Caco-2 (cell line): ENCODE data around the gene TIMM44. TPM values are rescaled to one million over a fixed set of nuclear protein-coding genes. Genes with fewer than 3 reads are reported as not detected.

Experiments used
- BruUV-seq: library from RNA; stranded (reverse); fragments of 400-500 nt; replicated peaks from 2 replicates; lab custom pipeline; 2021; lab: Mats Ljungman, UMichigan
- CTCF ChIA-PET: fragments of 300-600 bp; sonication (Branson Sonifier 250); formaldehyde crosslinking; loops from one replicate; lab custom pipeline; 2022; ENCODE audit warnings: antibody characterized with exemption; lab: Charles Lee
- POLR2A ChIA-PET: fragments of 300-600 bp; sonication (Branson Sonifier 250); formaldehyde crosslinking; loops from one replicate; lab custom pipeline; 2022; ENCODE audit warnings: antibody characterized with exemption; lab: Charles Lee
- DNase-seq, 2 experiments: peaks; one replicate each; pipeline versions ENCODE4 v3.0.0 to v3.0.0-alpha.2; 2020 to 2022
- H3K27me3 ChIP-seq: replicated peaks from 2 replicates; pipeline ENCODE4 v1.6.0; 2011; ENCODE audit warnings: low read length; ENCODE audit not compliant: control insufficient read depth, insufficient read depth
- H3K36me3 ChIP-seq: 2 replicates; pipeline ENCODE4 v1.5.1; 2011; ENCODE audit warnings: low read length; ENCODE audit not compliant: control insufficient read depth, insufficient read depth
- H3K4me1 ChIP-seq: fragments of 250-450 bp; sonication (Bioruptor Pico); 2 replicates; pipeline ENCODE4 v1.5.1; 2020; ENCODE audit warnings: mild to moderate bottlenecking
- H3K4me3 ChIP-seq: 2 replicates; pipeline ENCODE4 v1.5.1; 2011; ENCODE audit warnings: low read depth, mild to moderate bottlenecking, control low read depth, low read length
- H3K9me3 ChIP-seq: fragments of 250-450 bp; sonication (Bioruptor Pico); 2 replicates; pipeline ENCODE4 v1.5.1; 2020; ENCODE audit warnings: mild to moderate bottlenecking, moderate library complexity
- H3K27ac Mint-ChIP-seq: one replicate; pipeline ENCODE4 v1.8.0; 2022; ENCODE audit warnings: mixed read lengths; ENCODE audit not compliant: unreplicated experiment
- H3K27me3 Mint-ChIP-seq: one replicate; pipeline ENCODE4 v1.8.0; 2022; ENCODE audit warnings: mixed read lengths; ENCODE audit not compliant: insufficient read depth, unreplicated experiment
- H3K36me3 Mint-ChIP-seq: one replicate; pipeline ENCODE4 v1.8.0; 2022; ENCODE audit warnings: mild to moderate bottlenecking, mixed read lengths; ENCODE audit not compliant: insufficient read depth, unreplicated experiment
- H3K4me1 Mint-ChIP-seq: one replicate; pipeline ENCODE4 v1.8.0; 2022; ENCODE audit warnings: low read depth, mixed read lengths; ENCODE audit not compliant: unreplicated experiment
- H3K4me3 Mint-ChIP-seq: one replicate; pipeline ENCODE4 v1.8.0; 2022; ENCODE audit warnings: mild to moderate bottlenecking, moderate library complexity, mixed read lengths; ENCODE audit not compliant: unreplicated experiment
- H3K9me3 Mint-ChIP-seq: one replicate; pipeline ENCODE4 v1.8.0; 2022; ENCODE audit warnings: mixed read lengths; ENCODE audit not compliant: unreplicated experiment
- intact Hi-C: fragments of 100-400 bp; cut with micrococcal nuclease; formaldehyde crosslinking; loops from one replicate; pipeline ENCODE4 v1.10.0; 2022; ENCODE audit not compliant: unreplicated experiment
- total RNA-seq: library from RNA; stranded (reverse); gene quantifications from 2 replicates; pipeline ENCODE4 v1.2.3, GENCODE V29; 2022
- TF ChIP-seq, protein P1 (sequence below), 2 experiments: fragments of 200-600 bp in 1 of 2; IDR thresholded peaks; 1 replicate in 1 of 2; 2 replicates in 1 of 2; pipeline versions ENCODE4 v1.5.1 to v1.8.0; 2011 to 2022; ENCODE audit warnings: antibody characterized with exemption in 1 of 2, control low read depth in 1 of 2, inconsistent platforms in 1 of 2, low read depth in 1 of 2, low read length in 1 of 2, mild to moderate bottlenecking in 1 of 2, moderate library complexity in 1 of 2; ENCODE audit not compliant: insufficient read depth in 1 of 2, severe bottlenecking in 1 of 2, unreplicated experiment in 1 of 2

Gene TIMM44
- total RNA-seq, 1 experiment from 2014 or later: 129 TPM

- H3K27ac Mint-ChIP-seq: no peak overlapping the region
- H3K27me3 Mint-ChIP-seq: no peaks in the 10 kb centered on the region
- Histone ChIP-seq H3K27me3 (no peaks in the 10 kb centered on the region), H3K36me3 (no peaks in the 10 kb centered on the region), H3K4me3 (no peak overlapping the region), H3K9me3 (no peaks in the 10 kb centered on the region), H3K4me1 (peaks cover 23% of the 10 kb centered on the region)
- H3K36me3 Mint-ChIP-seq: peaks cover 47% of the 10 kb centered on the region
- H3K4me1 Mint-ChIP-seq: peaks cover 7% of the 10 kb centered on the region
- POLR2A ChIA-PET: no interaction called here
- H3K4me3 Mint-ChIP-seq: no peak overlapping the region
- intact Hi-C loops: no loop called here
- no peak for DNase-seq
- no peaks in the 10 kb centered on the region for H3K9me3 Mint-ChIP-seq
- CTCF ChIA-PET: interaction anchor here (3.6 kb wide), 1 partner anchor 70 kb away, joined by 21 read pairs; no protein-coding TSS in a partner anchor
- no TSS peak for BruUV-seq
- TF ChIP-seq, protein P1, sequence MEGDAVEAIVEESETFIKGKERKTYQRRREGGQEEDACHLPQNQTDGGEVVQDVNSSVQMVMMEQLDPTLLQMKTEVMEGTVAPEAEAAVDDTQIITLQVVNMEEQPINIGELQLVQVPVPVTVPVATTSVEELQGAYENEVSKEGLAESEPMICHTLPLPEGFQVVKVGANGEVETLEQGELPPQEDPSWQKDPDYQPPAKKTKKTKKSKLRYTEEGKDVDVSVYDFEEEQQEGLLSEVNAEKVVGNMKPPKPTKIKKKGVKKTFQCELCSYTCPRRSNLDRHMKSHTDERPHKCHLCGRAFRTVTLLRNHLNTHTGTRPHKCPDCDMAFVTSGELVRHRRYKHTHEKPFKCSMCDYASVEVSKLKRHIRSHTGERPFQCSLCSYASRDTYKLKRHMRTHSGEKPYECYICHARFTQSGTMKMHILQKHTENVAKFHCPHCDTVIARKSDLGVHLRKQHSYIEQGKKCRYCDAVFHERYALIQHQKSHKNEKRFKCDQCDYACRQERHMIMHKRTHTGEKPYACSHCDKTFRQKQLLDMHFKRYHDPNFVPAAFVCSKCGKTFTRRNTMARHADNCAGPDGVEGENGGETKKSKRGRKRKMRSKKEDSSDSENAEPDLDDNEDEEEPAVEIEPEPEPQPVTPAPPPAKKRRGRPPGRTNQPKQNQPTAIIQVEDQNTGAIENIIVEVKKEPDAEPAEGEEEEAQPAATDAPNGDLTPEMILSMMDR (IDR thresholded peaks at IDR 0.05; ENCODE audit: insufficient read depth in 1 of 2, low read depth in 1 of 2, low read length in 1 of 2, severe bottlenecking in 1 of 2, unreplicated experiment in 1 of 2): no peak
Measured at GRCh38 chr19:7922836-7923195, 20.6 kb downstream of the TIMM44 start.

GRCh38 chr19:7921967-7922835, 21.3 kb downstream of the TIMM44 start:
- Histone ChIP-seq H3K4me3 (no peak overlapping the region), H3K9me3 (no peaks in the 10 kb centered on the region), H3K4me1 (peaks cover 23% of the 10 kb centered on the region), H3K27me3 (no peaks in the 10 kb centered on the region), H3K36me3 (no peaks in the 10 kb centered on the region)
- H3K9me3 Mint-ChIP-seq: no peaks in the 10 kb centered on the region
- peaks cover 7% of the 10 kb centered on the region for H3K4me1 Mint-ChIP-seq
- ChIA-PET POLR2A (interaction anchor here (1.0 kb wide), 1 partner anchor 19 kb away, joined by 3 read pairs; no protein-coding TSS in a partner anchor), CTCF (interaction anchor here (3.6 kb wide), 1 partner anchor 69 kb away, joined by 21 read pairs; no protein-coding TSS in a partner anchor)
- no peak for DNase-seq
- no peaks in the 10 kb centered on the region for H3K27me3 Mint-ChIP-seq
- peaks cover 41% of the 10 kb centered on the region for H3K36me3 Mint-ChIP-seq
- TF ChIP-seq, protein P1 (IDR thresholded peaks at IDR 0.05; ENCODE audit: insufficient read depth in 1 of 2, low read depth in 1 of 2, low read length in 1 of 2, severe bottlenecking in 1 of 2, unreplicated experiment in 1 of 2): no peak
- peak overlapping the region; percentile 24 for H3K4me3 Mint-ChIP-seq
- intact Hi-C loops: no loop called here
- H3K27ac Mint-ChIP-seq: no peak overlapping the region
- TSS peak; percentile 35 for BruUV-seq

DNA sequence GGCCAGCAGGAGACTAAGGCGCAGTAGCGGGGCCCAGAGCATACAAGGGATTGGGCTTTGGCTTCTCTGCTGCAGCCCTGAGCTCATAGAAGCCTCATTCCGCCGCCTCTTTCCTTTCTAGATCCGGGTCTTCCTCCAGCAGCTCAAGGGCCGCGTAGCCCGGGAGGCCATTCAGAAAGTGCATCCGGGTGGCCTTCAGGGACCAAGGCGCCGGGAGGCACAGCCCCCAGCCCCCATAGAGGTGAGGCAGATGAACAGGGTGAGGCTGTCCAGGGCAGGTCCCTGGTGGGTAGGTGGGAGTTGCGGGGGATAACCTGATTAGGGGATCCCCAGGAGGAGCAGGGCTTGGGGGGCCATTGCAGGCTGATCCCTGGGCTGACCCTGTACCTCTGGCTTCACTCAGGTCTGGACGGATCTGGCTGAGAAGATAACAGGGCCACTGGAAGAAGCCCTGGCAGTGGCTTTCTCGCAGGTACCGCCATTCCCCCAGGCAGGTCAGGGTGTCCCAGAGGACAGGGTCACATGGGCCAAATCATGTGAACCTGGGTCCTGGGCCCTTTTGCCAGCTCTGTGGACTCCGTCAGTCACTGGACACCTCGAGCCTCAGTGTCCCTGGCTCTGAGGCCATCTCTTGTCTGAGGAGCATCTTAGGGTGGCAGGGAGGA, 22.0 kb downstream of the TIMM44 start:
- no peaks in the 10 kb centered on the region for H3K9me3 ChIP-seq
- peak overlapping the region; percentile 41 for H3K4me3 ChIP-seq
- ChIA-PET CTCF (interaction anchor here (0.7 to 3.6 kb wide), 4 partner anchors 8 to 86 kb away, joined by 4 to 50 read pairs (median 20); no protein-coding TSS in a partner anchor), POLR2A (interaction anchor here (1.0 to 2.3 kb wide), 4 partner anchors 18 to 52 kb away, joined by 3 to 69 read pairs (median 16); partner anchors contain the start of genes MAP2K7 and TIMM44)
- TF ChIP-seq, protein P1 (IDR thresholded peaks at IDR 0.05; ENCODE audit: insufficient read depth in 1 of 2, low read depth in 1 of 2, low read length in 1 of 2, severe bottlenecking in 1 of 2, unreplicated experiment in 1 of 2): no peak
- H3K36me3 ChIP-seq: no peaks in the 10 kb centered on the region
- H3K4me3 Mint-ChIP-seq: peak overlapping the region; percentile 87
- H3K27me3 Mint-ChIP-seq: no peaks in the 10 kb centered on the region
- no peaks in the 10 kb centered on the region for H3K9me3 Mint-ChIP-seq
- peaks cover 7% of the 10 kb centered on the region for H3K4me1 Mint-ChIP-seq
- peaks cover 35% of the 10 kb centered on the region for H3K36me3 Mint-ChIP-seq
- H3K27me3 ChIP-seq: no peaks in the 10 kb centered on the region
- intact Hi-C loops: no loop called here
- no TSS peak for BruUV-seq
- DNase-seq: no peak
- peak overlapping the region; percentile 29 for H3K27ac Mint-ChIP-seq
- peaks cover 19% of the 10 kb centered on the region for H3K4me1 ChIP-seq
